Stimulated activated CD8-positive, alpha-beta memory T cell treated with anti-CD3 and anti-CD28 coated beads, Interleukin-7, amount 100 ng/mL, for 24 hours (primary cell): Measurements from ENCODE around the gene SLC2A1.

ENCODE experiments used
- DNase-seq: peaks from one replicate; pipeline ENCODE4 v3.0.0-alpha.2; 2020; ENCODE audit warnings: low read depth

Gene SLC2A1

GRCh38 chr1:42979896-42980800, 21.5 kb upstream of the SLC2A1 start:
- DNase-seq = no peak

GRCh38 chr1:42979036-42979430, 20.4 kb upstream of the SLC2A1 start:
- DNase-seq = no peak

GRCh38 chr1:42978317-42979035, 19.8 kb upstream of the SLC2A1 start:
- DNase-seq = no peak

- DNase-seq = no peak
Measured at GRCh38 chr1:42977653-42978052, 19.0 kb upstream of the SLC2A1 start.

- DNase-seq = no peak
Measured at GRCh38 chr1:42975561-42976225, 17.0 kb upstream of the SLC2A1 start.

- no peak for DNase-seq
Measured at GRCh38 chr1:42974767-42975437, 16.2 kb upstream of the SLC2A1 start.

- DNase-seq = no peak
Measured at GRCh38 chr1:42973799-42974198, 15.1 kb upstream of the SLC2A1 start.

- DNase-seq = no peak
Measured at GRCh38 chr1:42973286-42973685, 14.6 kb upstream of the SLC2A1 start.

GRCh38 chr1:42971841-42972291, 13.2 kb upstream of the SLC2A1 start:
- no peak for DNase-seq

- no peak for DNase-seq
Measured at GRCh38 chr1:42970143-42970542, 11.5 kb upstream of the SLC2A1 start.

- DNase-seq = no peak
Measured at GRCh38 chr1:42968654-42969053, 10.0 kb upstream of the SLC2A1 start.

- no peak for DNase-seq
Measured at GRCh38 chr1:42966688-42967612, 8.3 kb upstream of the SLC2A1 start.

GRCh38 chr1:42965378-42965777, 6.7 kb upstream of the SLC2A1 start:
- DNase-seq = no peak

- DNase-seq = no peak
Measured at GRCh38 chr1:42964044-42964812, 5.6 kb upstream of the SLC2A1 start.

GRCh38 chr1:42963378-42964043, 4.8 kb upstream of the SLC2A1 start:
- no peak for DNase-seq

- no peak for DNase-seq
Measured at GRCh38 chr1:42962641-42963377, 4.1 kb upstream of the SLC2A1 start.

GRCh38 chr1:42961312-42962091, 2.8 kb upstream of the SLC2A1 start:
- DNase-seq = no peak
